ENCODE data around the gene SPAG17.
"Not testable (repeated sequence)": the region's sequence is repeated elsewhere in the genome, so short reads cannot be mapped to it uniquely, and the experiment has no call there.

Gene SPAG17

GRCh38 chr1:117976381-117976780, 208.6 kb downstream of the SPAG17 start:
- DNase-seq (ENCODE audit: low read depth): no peak

- no peak for DNase-seq (ENCODE audit: low read depth)
These were observed 213.3 kb downstream of the SPAG17 start for GRCh38 chr1:117971777-117972176.

- no peak for DNase-seq (ENCODE audit: low read depth)
These were observed 214.8 kb downstream of the SPAG17 start for GRCh38 chr1:117970252-117970651.

GRCh38 chr1:117967881-117968280, 217.1 kb downstream of the SPAG17 start:
- DNase-seq (ENCODE audit: low read depth): no peak

- no peak for DNase-seq (ENCODE audit: low read depth)
These were observed 217.6 kb downstream of the SPAG17 start for GRCh38 chr1:117967477-117967876.

GRCh38 chr1:117964290-117965038, 220.6 kb downstream of the SPAG17 start:
- no peak for DNase-seq (ENCODE audit: low read depth)

- DNase-seq (ENCODE audit: low read depth): no peak
These were observed 225.7 kb downstream of the SPAG17 start for GRCh38 chr1:117959364-117959763.

- DNase-seq (ENCODE audit: low read depth): no peak
These were observed 232.6 kb downstream of the SPAG17 start for GRCh38 chr1:117952386-117952785.

GRCh38 chr1:117942293-117942692, 242.7 kb downstream of the SPAG17 start:
- no peak for DNase-seq (ENCODE audit: low read depth)

GRCh38 chr1:117933769-117934168, 251.3 kb downstream of the SPAG17 start:
- DNase-seq (ENCODE audit: low read depth): no peak

GRCh38 chr1:117932576-117932975, 252.5 kb downstream of the SPAG17 start:
- DNase-seq (ENCODE audit: low read depth): no peak

- no peak for DNase-seq (ENCODE audit: low read depth)
These were observed 254.5 kb downstream of the SPAG17 start for GRCh38 chr1:117930484-117930883.

- no peak for DNase-seq (ENCODE audit: low read depth)
These were observed 254.9 kb downstream of the SPAG17 start for GRCh38 chr1:117930173-117930447.

GRCh38 chr1:117929343-117930172, 255.5 kb downstream of the SPAG17 start, which contains the start of the genes GDAP2 and WDR3:
TSS of gene GDAP2 (minus strand) at chr1:117929621. CDS start at chr1:117920357, 9,264 bp downstream.
TSS of gene WDR3 (plus strand) at chr1:117929739. CDS start at chr1:117933320, 3,581 bp downstream.
- peak; percentile 84 for DNase-seq (ENCODE audit: low read depth)

GRCh38 chr1:117928881-117929342, 256.1 kb downstream of the SPAG17 start:
- peak; percentile 30 for DNase-seq (ENCODE audit: low read depth)

- no peak for DNase-seq (ENCODE audit: low read depth)
These were observed 259.0 kb downstream of the SPAG17 start for GRCh38 chr1:117925981-117926380.

GRCh38 chr1:117922717-117923116, 262.3 kb downstream of the SPAG17 start:
- not testable (repeated sequence) for DNase-seq (ENCODE audit: low read depth)

GRCh38 chr1:117921991-117922390, 263.0 kb downstream of the SPAG17 start:
- no peak for DNase-seq (ENCODE audit: low read depth)

- no peak for DNase-seq (ENCODE audit: low read depth)
These were observed 265.7 kb downstream of the SPAG17 start for GRCh38 chr1:117919376-117919775.

- DNase-seq (ENCODE audit: low read depth): no peak
These were observed 274.0 kb downstream of the SPAG17 start for GRCh38 chr1:117911051-117911450.

- DNase-seq (ENCODE audit: low read depth): no peak
These were observed 280.0 kb downstream of the SPAG17 start for GRCh38 chr1:117905019-117905418.

GRCh38 chr1:117904485-117904884, 280.5 kb downstream of the SPAG17 start:
- no peak for DNase-seq (ENCODE audit: low read depth)
